ENCODE results near the gene ABHD6.

The ABHD6 gene

DNA sequence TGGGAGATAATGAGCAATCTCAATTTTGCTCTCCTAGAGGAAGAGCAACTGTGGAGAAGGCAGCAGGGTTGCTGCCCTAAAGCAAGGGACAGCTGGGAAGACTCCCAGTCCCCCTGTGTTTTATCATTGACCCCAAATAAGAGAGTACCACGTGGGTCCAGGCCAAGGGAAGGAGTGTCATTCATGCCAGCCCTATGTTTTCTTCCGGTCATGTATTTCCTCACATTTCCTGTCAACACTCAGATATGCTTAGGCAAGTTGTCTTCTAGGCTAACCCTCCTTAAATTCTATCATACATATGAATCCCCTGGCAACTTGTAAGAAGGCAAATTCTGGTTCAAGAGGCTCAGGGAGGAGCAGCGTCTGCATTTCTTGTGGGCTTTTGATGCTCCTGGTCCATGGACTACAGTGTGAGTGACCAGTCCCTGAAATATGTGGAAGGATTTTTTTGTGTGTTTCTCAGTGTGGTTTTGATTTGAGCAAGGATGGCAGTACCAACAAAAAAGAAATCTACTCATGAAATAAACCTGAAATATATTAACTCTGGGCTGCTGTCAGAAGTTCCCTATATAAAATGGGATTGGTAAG is 36.5 kb downstream of the ABHD6 start:
- no peak overlapping the region for H3K14ac ChIP-seq (ENCODE audit: low read length)
- no peak overlapping the region for H2BK15ac ChIP-seq (ENCODE audit: low read length)
- no peak overlapping the region for H3K9ac ChIP-seq (ENCODE audit: low read depth, low read length, poor library complexity)
- no peak overlapping the region for H2BK12ac ChIP-seq (ENCODE audit: low read length)
- no peak for DNase-seq (ENCODE audit: low spot score)
- H4K8ac ChIP-seq (ENCODE audit: low read depth, low read length) = no peak overlapping the region
- no peak overlapping the region for H3K23ac ChIP-seq (ENCODE audit: low read depth, low read length, poor library complexity)
- no peak overlapping the region for H3K18ac ChIP-seq (ENCODE audit: low read length)
- no peak overlapping the region for H2AFZ ChIP-seq (ENCODE audit: low read length)
- H3K79me1 ChIP-seq (ENCODE audit: low read depth, low read length) = no peaks in the 10 kb centered on the region
- H3K9me3 ChIP-seq (replicated peaks in 1 of 2; ENCODE audit: control insufficient read depth in 2 of 2, insufficient read depth in 1 of 2, low read depth in 1 of 2, low read length in 2 of 2) = no peaks in the 10 kb centered on the region
- no peak overlapping the region for H3K4me2 ChIP-seq (ENCODE audit: insufficient read depth, low read length, poor library complexity, severe bottlenecking)
- no peaks in the 10 kb centered on the region for H3K27me3 ChIP-seq (ENCODE audit: control insufficient read depth in 3 of 3, insufficient read depth in 3 of 3, low read depth in 1 of 3, low read length in 3 of 3)
- no CpG with 5 or more reads among the region's 3 CpGs for WGBS, 2 donors (ENCODE audit: extremely low coverage in 2 of 2, insufficient read length in 2 of 2, insufficient replicate concordance in 1 of 2)
- H2BK120ac ChIP-seq (ENCODE audit: low read depth, low read length) = no peak overlapping the region
- H3K4me1 ChIP-seq (ENCODE audit: control insufficient read depth in 2 of 2, insufficient read depth in 1 of 2, low read depth in 1 of 2, low read length in 2 of 2) = no peaks in the 10 kb centered on the region
- H3K36me3 ChIP-seq (replicated peaks in 1 of 2; ENCODE audit: control insufficient read depth in 2 of 2, insufficient read depth in 2 of 2, low read length in 2 of 2) = peaks cover 0 to 8% of the 10 kb centered on the region in 2 donors
- no peak overlapping the region for H3K27ac ChIP-seq (replicated peaks; ENCODE audit: low read length)
- no peak overlapping the region for H3K4ac ChIP-seq (ENCODE audit: low read length)
- no peak overlapping the region for H2BK5ac ChIP-seq (ENCODE audit: low read length)
- H2AK5ac ChIP-seq (ENCODE audit: low read depth, low read length) = no peak overlapping the region
- H4K91ac ChIP-seq (ENCODE audit: low read depth, low read length, poor library complexity) = no peak overlapping the region
- no peak overlapping the region for H3K4me3 ChIP-seq (ENCODE audit: low read length in 2 of 2)

DNA sequence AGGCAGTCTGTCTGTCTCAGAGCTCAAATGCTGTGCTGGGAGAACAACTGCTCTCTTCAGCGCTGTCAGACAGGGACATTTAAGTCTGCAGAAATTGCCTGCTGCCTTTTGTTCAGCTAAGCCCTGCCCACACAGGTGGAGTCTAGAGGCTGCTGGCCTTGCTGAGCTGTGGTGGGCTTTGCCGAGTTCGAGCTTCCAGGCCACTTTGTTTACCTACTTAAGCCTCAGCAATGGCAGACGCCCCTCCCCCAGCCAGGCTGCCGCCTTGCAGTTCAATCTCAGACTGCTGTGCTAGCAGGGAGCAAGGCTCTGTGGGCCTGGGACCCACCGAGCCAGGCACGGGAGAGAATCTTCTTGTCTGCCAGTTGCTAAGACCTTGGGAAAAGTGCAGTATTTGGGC is 43.5 kb downstream of the ABHD6 start:
- no CpG with 5 or more reads among the region's 7 CpGs for WGBS, 2 donors (ENCODE audit: extremely low coverage in 2 of 2, insufficient read length in 2 of 2, insufficient replicate concordance in 1 of 2)
- Histone ChIP-seq H2AFZ (ENCODE audit: low read length) (no peak overlapping the region), H3K9me3 (replicated peaks in 1 of 2; ENCODE audit: control insufficient read depth in 2 of 2, insufficient read depth in 1 of 2, low read depth in 1 of 2, low read length in 2 of 2) (no peaks in the 10 kb centered on the region), H3K27me3 (ENCODE audit: control insufficient read depth in 3 of 3, insufficient read depth in 3 of 3, low read depth in 1 of 3, low read length in 3 of 3) (no peaks in the 10 kb centered on the region), H2BK5ac (ENCODE audit: low read length) (no peak overlapping the region), H2AK5ac (ENCODE audit: low read depth, low read length) (no peak overlapping the region), H3K14ac (ENCODE audit: low read length) (no peak overlapping the region), H3K23ac (ENCODE audit: low read depth, low read length, poor library complexity) (no peak overlapping the region), H4K8ac (ENCODE audit: low read depth, low read length) (no peak overlapping the region), H3K36me3 (replicated peaks in 1 of 2; ENCODE audit: control insufficient read depth in 2 of 2, insufficient read depth in 2 of 2, low read length in 2 of 2) (peaks cover 0 to 6% of the 10 kb centered on the region in 2 donors), H3K4me1 (ENCODE audit: control insufficient read depth in 2 of 2, insufficient read depth in 1 of 2, low read depth in 1 of 2, low read length in 2 of 2) (peaks cover 0 to 3% of the 10 kb centered on the region in 2 donors), H3K4me3 (ENCODE audit: low read length in 2 of 2) (no peak overlapping the region), H2BK120ac (ENCODE audit: low read depth, low read length) (no peak overlapping the region), H3K27ac (replicated peaks; ENCODE audit: low read length) (no peak overlapping the region), H2BK12ac (ENCODE audit: low read length) (no peak overlapping the region), H2BK15ac (ENCODE audit: low read length) (no peak overlapping the region), H4K91ac (ENCODE audit: low read depth, low read length, poor library complexity) (no peak overlapping the region), H3K9ac (ENCODE audit: low read depth, low read length, poor library complexity) (no peak overlapping the region), H3K4me2 (ENCODE audit: insufficient read depth, low read length, poor library complexity, severe bottlenecking) (no peak overlapping the region), H3K79me1 (ENCODE audit: low read depth, low read length) (no peaks in the 10 kb centered on the region), H3K18ac (ENCODE audit: low read length) (no peak overlapping the region), H3K4ac (ENCODE audit: low read length) (no peak overlapping the region)
- no peak for DNase-seq (ENCODE audit: low spot score)

DNA sequence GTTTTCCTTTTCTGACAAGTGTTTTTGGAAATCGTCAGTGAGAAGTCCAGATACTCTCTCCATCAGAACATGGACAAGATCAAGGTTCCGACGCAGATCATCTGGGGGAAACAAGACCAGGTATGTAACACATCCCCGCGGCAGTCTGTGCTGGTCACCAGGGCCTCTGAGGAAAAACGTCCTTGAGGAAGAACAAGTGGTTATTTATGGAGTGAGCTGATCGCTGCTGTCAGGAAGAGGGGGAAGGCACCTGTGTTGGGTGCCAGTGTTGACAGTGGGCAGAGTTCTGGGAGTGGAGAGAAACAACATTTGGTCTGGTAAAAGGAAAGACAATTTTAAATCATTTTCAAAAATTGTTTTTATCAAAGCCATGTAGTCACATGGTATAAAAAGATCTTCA is 47.7 kb downstream of the ABHD6 start:
- no peak overlapping the region for H3K18ac ChIP-seq (ENCODE audit: low read length)
- no peak overlapping the region for H2BK15ac ChIP-seq (ENCODE audit: low read length)
- no peak overlapping the region for H2BK120ac ChIP-seq (ENCODE audit: low read depth, low read length)
- H3K4me1 ChIP-seq (ENCODE audit: control insufficient read depth in 2 of 2, insufficient read depth in 1 of 2, low read depth in 1 of 2, low read length in 2 of 2) = peaks cover 0 to 3% of the 10 kb centered on the region in 2 donors
- H2BK5ac ChIP-seq (ENCODE audit: low read length) = no peak overlapping the region
- H4K91ac ChIP-seq (ENCODE audit: low read depth, low read length, poor library complexity) = no peak overlapping the region
- H3K4me3 ChIP-seq (ENCODE audit: low read length in 2 of 2) = no peak overlapping the region
- H3K14ac ChIP-seq (ENCODE audit: low read length) = no peak overlapping the region
- no CpG with 5 or more reads among the region's 7 CpGs for WGBS, 2 donors (ENCODE audit: extremely low coverage in 2 of 2, insufficient read length in 2 of 2, insufficient replicate concordance in 1 of 2)
- DNase-seq (ENCODE audit: low spot score) = no peak
- no peak overlapping the region for H3K4me2 ChIP-seq (ENCODE audit: insufficient read depth, low read length, poor library complexity, severe bottlenecking)
- no peak overlapping the region for H3K9ac ChIP-seq (ENCODE audit: low read depth, low read length, poor library complexity)
- H3K79me1 ChIP-seq (ENCODE audit: low read depth, low read length) = no peaks in the 10 kb centered on the region
- no peak overlapping the region for H4K8ac ChIP-seq (ENCODE audit: low read depth, low read length)
- peaks cover 0 to 16% of the 10 kb centered on the region in 2 donors for H3K36me3 ChIP-seq (replicated peaks in 1 of 2; ENCODE audit: control insufficient read depth in 2 of 2, insufficient read depth in 2 of 2, low read length in 2 of 2)
- no peak overlapping the region for H3K4ac ChIP-seq (ENCODE audit: low read length)
- no peak overlapping the region for H2BK12ac ChIP-seq (ENCODE audit: low read length)
- H3K23ac ChIP-seq (ENCODE audit: low read depth, low read length, poor library complexity) = no peak overlapping the region
- H2AK5ac ChIP-seq (ENCODE audit: low read depth, low read length) = no peak overlapping the region
- no peak overlapping the region for H3K27ac ChIP-seq (replicated peaks; ENCODE audit: low read length)
- H3K9me3 ChIP-seq (replicated peaks in 1 of 2; ENCODE audit: control insufficient read depth in 2 of 2, insufficient read depth in 1 of 2, low read depth in 1 of 2, low read length in 2 of 2) = peaks cover 0 to 4% of the 10 kb centered on the region in 2 donors
- H3K27me3 ChIP-seq (ENCODE audit: control insufficient read depth in 3 of 3, insufficient read depth in 3 of 3, low read depth in 1 of 3, low read length in 3 of 3) = no peaks in the 10 kb centered on the region
- H2AFZ ChIP-seq (ENCODE audit: low read length) = no peak overlapping the region

- Histone ChIP-seq H3K4me1 (ENCODE audit: control insufficient read depth in 2 of 2, insufficient read depth in 1 of 2, low read depth in 1 of 2, low read length in 2 of 2) (peaks cover 0 to 4% of the 10 kb centered on the region in 2 donors), H4K91ac (ENCODE audit: low read depth, low read length, poor library complexity) (no peak overlapping the region), H2BK15ac (ENCODE audit: low read length) (no peak overlapping the region), H3K4ac (ENCODE audit: low read length) (no peak overlapping the region), H3K36me3 (replicated peaks in 1 of 2; ENCODE audit: control insufficient read depth in 2 of 2, insufficient read depth in 2 of 2, low read length in 2 of 2) (peaks cover 0 to 16% of the 10 kb centered on the region in 2 donors), H3K18ac (ENCODE audit: low read length) (no peak overlapping the region), H2BK120ac (ENCODE audit: low read depth, low read length) (no peak overlapping the region), H3K4me2 (ENCODE audit: insufficient read depth, low read length, poor library complexity, severe bottlenecking) (no peak overlapping the region), H3K4me3 (ENCODE audit: low read length in 2 of 2) (no peak overlapping the region), H4K8ac (ENCODE audit: low read depth, low read length) (no peak overlapping the region), H3K14ac (ENCODE audit: low read length) (no peak overlapping the region), H3K27ac (replicated peaks; ENCODE audit: low read length) (no peak overlapping the region), H3K9ac (ENCODE audit: low read depth, low read length, poor library complexity) (no peak overlapping the region), H3K27me3 (ENCODE audit: control insufficient read depth in 3 of 3, insufficient read depth in 3 of 3, low read depth in 1 of 3, low read length in 3 of 3) (no peaks in the 10 kb centered on the region), H2BK5ac (ENCODE audit: low read length) (no peak overlapping the region), H2AK5ac (ENCODE audit: low read depth, low read length) (no peak overlapping the region), H2BK12ac (ENCODE audit: low read length) (no peak overlapping the region), H2AFZ (ENCODE audit: low read length) (no peak overlapping the region), H3K79me1 (ENCODE audit: low read depth, low read length) (no peaks in the 10 kb centered on the region), H3K9me3 (replicated peaks in 1 of 2; ENCODE audit: control insufficient read depth in 2 of 2, insufficient read depth in 1 of 2, low read depth in 1 of 2, low read length in 2 of 2) (peaks cover 0 to 4% of the 10 kb centered on the region in 2 donors), H3K23ac (ENCODE audit: low read depth, low read length, poor library complexity) (no peak overlapping the region)
- DNase-seq (ENCODE audit: low spot score) = no peak
- WGBS, 2 donors (ENCODE audit: extremely low coverage in 2 of 2, insufficient read length in 2 of 2, insufficient replicate concordance in 1 of 2) = no CpG with 5 or more reads among the region's 6 CpGs
Measured at GRCh38 chr3:58287354-58287753, 49.8 kb downstream of the ABHD6 start.
